Suprapubic skin (tissue), 4 donors: ENCODE data around the gene TST.

Experiments
- CTCF ChIP-seq, 2 donors: fragments of 200-600 bp in 1 of 2; fragments of 450-650 bp in 1 of 2; sonication (generic) in 1 of 2; IDR thresholded peaks; one replicate each; pipeline ENCODE4 v1.5.1; 2016 to 2019; ENCODE audit warnings: antibody characterized with exemption in 2 of 2, mild to moderate bottlenecking in 1 of 2, moderate library complexity in 1 of 2
- EP300 ChIP-seq: sonication (generic); formaldehyde crosslinking; IDR thresholded peaks from one replicate; pipeline ENCODE4 v1.6.1; 2017; ENCODE audit warnings: antibody characterized with exemption
- POLR2A ChIP-seq, 2 donors: fragments of 450-650 bp; IDR thresholded peaks; one replicate each; pipeline ENCODE4 v1.6.1; 2017; ENCODE audit warnings: antibody characterized with exemption in 2 of 2, mild to moderate bottlenecking in 2 of 2, moderate library complexity in 2 of 2
- POLR2AphosphoS5 ChIP-seq, 3 donors: sonication (generic); formaldehyde crosslinking; IDR thresholded peaks; one replicate each; pipeline ENCODE4 v1.6.1; 2017; ENCODE audit warnings: antibody characterized with exemption in 3 of 3

DNA sequence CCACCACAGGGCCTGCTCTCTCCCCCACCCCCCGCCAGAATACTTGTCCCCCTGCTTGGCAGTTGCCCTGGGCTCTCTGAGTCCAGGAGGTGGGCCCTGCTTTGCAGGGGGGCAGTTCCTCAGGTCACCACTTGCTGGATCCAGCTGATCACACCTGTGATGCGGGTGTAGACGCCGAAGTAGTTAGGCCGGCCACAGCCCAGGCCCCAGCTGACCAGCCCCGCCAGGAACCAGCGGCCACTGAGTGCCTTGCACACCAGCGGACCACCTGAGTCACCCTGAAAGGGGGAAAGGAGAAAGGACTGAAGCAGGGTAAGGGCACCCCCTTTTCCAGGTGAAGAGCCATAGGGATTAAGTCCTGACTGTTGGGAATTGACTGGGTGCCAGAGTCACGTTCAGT lies 46.7 kb upstream of the TST start:
- no peak for TF ChIP-seq POLR2A (IDR thresholded peaks at IDR 0.05)
- TF ChIP-seq CTCF (IDR thresholded peaks at IDR 0.05) = no peak
- no peak for TF ChIP-seq EP300
- no peak for TF ChIP-seq POLR2AphosphoS5 (IDR thresholded peaks at IDR 0.05)
